Ascending aorta (tissue), 2 donors: ENCODE measurements around the gene NANOS3. TPM values are rescaled to one million over a fixed set of nuclear protein-coding genes. Genes with fewer than 3 reads are reported as not detected.
A peak's percentile ranks its signal among the peaks of the same experiment; 100 is the strongest.

Experiments
- DNase-seq, 2 donors: peaks; one replicate each; pipeline ENCODE4 v3.0.0-alpha.2; 2019; ENCODE audit warnings: low spot score in 2 of 2
- H3K27ac ChIP-seq, 2 donors: fragments of 200-600 bp; sonication (generic); one replicate each; pipeline ENCODE4 v1.5.1; 2016 to 2017; ENCODE audit warnings: mild to moderate bottlenecking in 1 of 2
- H3K27me3 ChIP-seq: fragments of 200-600 bp; sonication (generic); one replicate; pipeline ENCODE4 v1.5.1; 2017
- H3K36me3 ChIP-seq, 2 donors: fragments of 200-600 bp; sonication (generic); one replicate each; pipeline ENCODE4 v1.5.1; 2016
- H3K4me1 ChIP-seq, 2 donors: fragments of 200-600 bp; sonication (generic); one replicate each; pipeline ENCODE4 v1.5.1; 2016 to 2017; ENCODE audit warnings: mild to moderate bottlenecking in 1 of 2
- H3K4me3 ChIP-seq, 2 donors: fragments of 200-600 bp; sonication (generic); one replicate each; pipeline ENCODE4 v1.5.1; 2016 to 2017; ENCODE audit warnings: mild to moderate bottlenecking in 1 of 2
- H3K9me3 ChIP-seq, 2 donors: fragments of 200-600 bp; sonication (generic); one replicate each; pipeline ENCODE4 v1.5.1; 2016
- intact Hi-C: fragments of 100-400 bp; cut with DNase I; formaldehyde crosslinking; loops from one replicate; pipeline ENCODE4 v1.15.1; 2023
- total RNA-seq: library from RNA; depleted of rRNA; stranded (reverse); fragments of >200 nt; gene quantifications from one replicate; pipeline ENCODE4 v1.1.0, GENCODE V29; 2016
- TF ChIP-seq, protein P1 (sequence below), 3 experiments: fragments of 200-600 bp in 2 of 3; fragments of 450-650 bp in 1 of 3; sonication (generic) in 2 of 3; IDR thresholded peaks; one replicate each; pipeline ENCODE4 v1.5.1; 2016 to 2019; ENCODE audit warnings: antibody characterized with exemption in 3 of 3, mild to moderate bottlenecking in 1 of 3, moderate library complexity in 1 of 3

Gene NANOS3
- total RNA-seq, 1 donor from 2014 or later = not detected

DNA sequence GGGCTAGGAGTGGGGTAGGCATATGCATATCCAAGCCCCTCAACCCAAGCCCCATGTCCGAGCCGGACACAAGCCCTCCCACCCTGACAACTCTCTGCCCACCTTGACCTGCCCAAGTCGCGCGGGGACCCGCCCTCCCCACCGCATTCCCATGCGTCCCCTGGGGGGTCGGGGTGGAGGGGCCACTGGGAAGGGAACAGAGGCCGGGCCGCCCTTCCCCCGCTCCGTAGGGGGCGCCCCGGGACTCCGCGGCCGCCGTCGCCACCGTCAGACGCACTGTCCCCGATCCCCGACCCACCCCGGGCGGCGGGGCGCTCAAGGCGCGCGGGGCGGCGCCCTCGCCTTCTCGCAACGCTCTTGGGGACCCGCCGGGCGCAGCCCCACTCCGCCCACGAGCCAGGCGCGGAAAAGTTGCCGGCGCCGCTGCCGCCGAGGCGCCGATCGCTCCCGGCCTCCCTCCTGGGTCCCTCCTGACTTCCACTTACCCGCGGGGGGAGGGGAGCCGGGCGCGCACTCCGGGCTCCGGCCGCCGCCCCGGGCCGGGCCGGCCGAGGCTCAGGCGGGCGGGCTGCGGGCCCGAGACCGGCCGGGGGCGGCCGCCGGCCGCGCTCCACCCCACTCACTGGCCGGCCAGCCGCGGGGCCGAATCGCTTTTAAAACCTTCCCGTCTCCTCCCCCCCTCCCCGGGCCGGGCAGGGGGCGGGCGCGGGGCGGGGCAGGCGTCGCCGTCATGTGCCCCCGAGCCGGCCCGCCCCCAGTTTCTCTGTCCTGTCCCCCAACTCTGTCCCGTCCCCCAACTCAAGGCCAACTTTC, 34.4 kb upstream of the NANOS3 start:
- peak overlapping the region; percentile 99 to 100 for H3K27ac ChIP-seq
- peak; percentile 55 to 94 for DNase-seq
- peaks cover 0 to 4% of the 10 kb centered on the region in 2 donors for H3K36me3 ChIP-seq
- TF ChIP-seq, protein P1, sequence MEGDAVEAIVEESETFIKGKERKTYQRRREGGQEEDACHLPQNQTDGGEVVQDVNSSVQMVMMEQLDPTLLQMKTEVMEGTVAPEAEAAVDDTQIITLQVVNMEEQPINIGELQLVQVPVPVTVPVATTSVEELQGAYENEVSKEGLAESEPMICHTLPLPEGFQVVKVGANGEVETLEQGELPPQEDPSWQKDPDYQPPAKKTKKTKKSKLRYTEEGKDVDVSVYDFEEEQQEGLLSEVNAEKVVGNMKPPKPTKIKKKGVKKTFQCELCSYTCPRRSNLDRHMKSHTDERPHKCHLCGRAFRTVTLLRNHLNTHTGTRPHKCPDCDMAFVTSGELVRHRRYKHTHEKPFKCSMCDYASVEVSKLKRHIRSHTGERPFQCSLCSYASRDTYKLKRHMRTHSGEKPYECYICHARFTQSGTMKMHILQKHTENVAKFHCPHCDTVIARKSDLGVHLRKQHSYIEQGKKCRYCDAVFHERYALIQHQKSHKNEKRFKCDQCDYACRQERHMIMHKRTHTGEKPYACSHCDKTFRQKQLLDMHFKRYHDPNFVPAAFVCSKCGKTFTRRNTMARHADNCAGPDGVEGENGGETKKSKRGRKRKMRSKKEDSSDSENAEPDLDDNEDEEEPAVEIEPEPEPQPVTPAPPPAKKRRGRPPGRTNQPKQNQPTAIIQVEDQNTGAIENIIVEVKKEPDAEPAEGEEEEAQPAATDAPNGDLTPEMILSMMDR (IDR thresholded peaks at IDR 0.05) = no peak
- intact Hi-C loops = loop anchor here (5.0 kb wide), 1 partner anchor 1050 kb away; the partner anchor contains the start of gene JUNB
- H3K4me3 ChIP-seq = peak overlapping the region; percentile 92 to 99
- no peaks in the 10 kb centered on the region for H3K9me3 ChIP-seq
- H3K4me1 ChIP-seq = peaks cover 21 to 39% of the 10 kb centered on the region in 2 donors
- no peaks in the 10 kb centered on the region for H3K27me3 ChIP-seq

GRCh38 chr19:13843104-13843921, 33.6 kb upstream of the NANOS3 start:
- peaks cover 13 to 37% of the 10 kb centered on the region in 2 donors for H3K4me1 ChIP-seq
- intact Hi-C loops = loop anchor here (5.0 kb wide), 1 partner anchor 1051 kb away; the partner anchor contains the start of gene JUNB
- no peaks in the 10 kb centered on the region for H3K9me3 ChIP-seq
- H3K27me3 ChIP-seq = no peaks in the 10 kb centered on the region
- H3K27ac ChIP-seq = peak overlapping the region; percentile 99 to 100
- peak overlapping the region; percentile 92 to 99 for H3K4me3 ChIP-seq
- peak in 1 of 2 donors; percentile 89 for DNase-seq
- H3K36me3 ChIP-seq = peaks cover 0 to 4% of the 10 kb centered on the region in 2 donors
- TF ChIP-seq, protein P1 (IDR thresholded peaks at IDR 0.05) = no peak

DNA sequence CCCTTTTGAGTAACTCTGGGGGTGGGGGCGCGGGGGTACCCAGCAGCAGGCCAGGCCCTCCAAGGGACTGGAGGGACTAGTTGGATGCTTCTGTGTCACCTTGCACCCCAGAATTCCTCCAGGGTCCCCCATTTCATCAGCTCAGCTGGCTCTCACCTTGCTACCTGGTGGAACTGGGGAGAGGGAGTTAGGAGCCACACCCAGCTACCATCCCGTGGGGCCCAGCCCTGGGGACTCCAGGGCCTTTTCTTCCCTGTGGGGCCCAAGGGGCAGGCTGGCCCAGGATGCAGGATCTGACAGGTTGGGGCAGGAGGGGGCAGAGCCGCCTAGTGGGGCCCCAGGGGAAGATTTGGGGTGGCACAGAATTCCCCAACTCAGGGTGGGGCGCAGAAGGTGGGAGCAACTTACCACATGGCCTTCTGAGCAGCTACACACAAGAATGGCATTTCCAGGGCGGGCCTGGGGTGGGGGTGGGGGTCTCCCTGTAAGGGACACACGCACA, 32.8 kb upstream of the NANOS3 start:
- no peaks in the 10 kb centered on the region for H3K9me3 ChIP-seq
- H3K36me3 ChIP-seq = peaks cover 0 to 4% of the 10 kb centered on the region in 2 donors
- intact Hi-C loops = loop anchor here (5.0 kb wide), 1 partner anchor 1052 kb away; the partner anchor contains the start of gene JUNB
- TF ChIP-seq, protein P1 (IDR thresholded peaks at IDR 0.05) = no peak
- DNase-seq = no peak
- H3K4me1 ChIP-seq = peaks cover 15 to 41% of the 10 kb centered on the region in 2 donors
- H3K27ac ChIP-seq = peak overlapping the region; percentile 99 to 100
- H3K27me3 ChIP-seq = no peaks in the 10 kb centered on the region
- H3K4me3 ChIP-seq = no peak overlapping the region

GRCh38 chr19:13846557-13847406, 30.2 kb upstream of the NANOS3 start:
- DNase-seq = peak; percentile 91 to 98
- Histone ChIP-seq H3K4me3 (peak overlapping the region; percentile 50 to 70), H3K36me3 (peaks cover 0 to 4% of the 10 kb centered on the region in 2 donors), H3K4me1 (peaks cover 20 to 59% of the 10 kb centered on the region in 2 donors), H3K27me3 (no peaks in the 10 kb centered on the region), H3K9me3 (no peaks in the 10 kb centered on the region), H3K27ac (peak overlapping the region; percentile 99 to 100)
- TF ChIP-seq, protein P1 (IDR thresholded peaks at IDR 0.05) = no peak
- intact Hi-C loops = loop anchor here (5.0 kb wide), 1 partner anchor 694 kb away; the partner anchor contains the start of genes IER2 and STX10
